Choroid plexus epithelial cell (primary cell): ENCODE measurements around the gene SLC7A1.

Experiments used
- DNase-seq: peaks from one replicate; pipeline ENCODE4 v3.0.0-alpha.2; 2010; ENCODE audit warnings: low read depth
- H3K4me3 ChIP-seq: 2 replicates; pipeline ENCODE4 v1.5.1; 2011; ENCODE audit warnings: low read depth, mild to moderate bottlenecking, control low read depth, low read length, moderate library complexity
- TF ChIP-seq, protein P1 (sequence below): conservative IDR thresholded peaks from 2 replicates; pipeline ENCODE4 v1.5.1; 2011; ENCODE audit warnings: low read depth, mild to moderate bottlenecking, control low read depth, inconsistent platforms, low read length, moderate library complexity

Gene SLC7A1

DNA sequence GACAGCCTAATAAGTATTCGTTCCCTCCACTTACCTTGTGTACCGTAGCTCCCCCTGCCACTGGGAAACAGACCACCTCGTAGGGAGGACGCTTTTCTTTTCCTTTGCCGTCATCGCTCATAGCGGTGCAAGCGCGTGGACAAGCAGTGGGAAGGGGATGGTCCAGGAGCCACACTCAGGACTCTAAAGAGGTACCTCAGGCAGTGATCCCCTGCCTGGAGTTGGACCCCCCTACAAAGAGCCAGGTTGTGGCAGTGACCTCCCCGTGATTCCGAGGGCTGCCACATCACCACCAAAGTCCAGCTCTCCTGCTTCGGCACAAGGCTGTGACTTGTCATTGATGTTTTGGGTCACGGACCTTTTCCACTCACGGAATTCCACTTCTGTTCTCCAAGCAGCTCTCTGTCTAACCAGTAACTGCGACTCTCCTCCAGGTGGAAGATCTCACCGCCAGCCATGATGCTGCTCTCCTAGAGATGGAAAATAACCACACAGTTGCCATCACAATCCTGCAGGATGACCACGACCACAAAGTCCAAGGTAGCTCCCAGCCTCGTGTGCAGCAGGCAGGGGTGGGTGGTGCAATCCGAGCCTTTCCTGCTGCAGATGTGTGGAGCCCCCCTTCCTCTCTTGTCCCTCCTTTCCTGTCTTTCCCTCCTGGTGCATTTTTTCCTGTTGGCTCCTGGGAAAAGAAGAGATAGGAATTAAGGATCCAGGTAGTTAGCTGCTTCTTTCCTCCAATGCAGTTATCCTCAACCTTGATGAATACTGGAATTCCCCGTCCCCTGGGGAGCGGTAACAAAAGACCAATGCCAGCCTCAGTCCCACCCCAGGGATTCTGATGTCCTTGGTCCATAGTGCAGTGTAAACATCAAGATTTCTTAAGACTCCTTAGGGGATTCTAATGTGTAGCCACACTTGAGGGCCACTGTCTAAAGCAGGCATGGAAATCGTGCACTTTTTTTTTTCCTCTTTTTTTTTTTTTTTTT, 107.7 kb downstream of the SLC7A1 start:
- TF ChIP-seq, protein P1, sequence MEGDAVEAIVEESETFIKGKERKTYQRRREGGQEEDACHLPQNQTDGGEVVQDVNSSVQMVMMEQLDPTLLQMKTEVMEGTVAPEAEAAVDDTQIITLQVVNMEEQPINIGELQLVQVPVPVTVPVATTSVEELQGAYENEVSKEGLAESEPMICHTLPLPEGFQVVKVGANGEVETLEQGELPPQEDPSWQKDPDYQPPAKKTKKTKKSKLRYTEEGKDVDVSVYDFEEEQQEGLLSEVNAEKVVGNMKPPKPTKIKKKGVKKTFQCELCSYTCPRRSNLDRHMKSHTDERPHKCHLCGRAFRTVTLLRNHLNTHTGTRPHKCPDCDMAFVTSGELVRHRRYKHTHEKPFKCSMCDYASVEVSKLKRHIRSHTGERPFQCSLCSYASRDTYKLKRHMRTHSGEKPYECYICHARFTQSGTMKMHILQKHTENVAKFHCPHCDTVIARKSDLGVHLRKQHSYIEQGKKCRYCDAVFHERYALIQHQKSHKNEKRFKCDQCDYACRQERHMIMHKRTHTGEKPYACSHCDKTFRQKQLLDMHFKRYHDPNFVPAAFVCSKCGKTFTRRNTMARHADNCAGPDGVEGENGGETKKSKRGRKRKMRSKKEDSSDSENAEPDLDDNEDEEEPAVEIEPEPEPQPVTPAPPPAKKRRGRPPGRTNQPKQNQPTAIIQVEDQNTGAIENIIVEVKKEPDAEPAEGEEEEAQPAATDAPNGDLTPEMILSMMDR: no peak
- H3K4me3 ChIP-seq: no peak overlapping the region
- no peak for DNase-seq

GRCh38 chr13:29486551-29486950, 108.9 kb downstream of the SLC7A1 start:
- TF ChIP-seq, protein P1: no peak
- no peak for DNase-seq
- no peak overlapping the region for H3K4me3 ChIP-seq

DNA sequence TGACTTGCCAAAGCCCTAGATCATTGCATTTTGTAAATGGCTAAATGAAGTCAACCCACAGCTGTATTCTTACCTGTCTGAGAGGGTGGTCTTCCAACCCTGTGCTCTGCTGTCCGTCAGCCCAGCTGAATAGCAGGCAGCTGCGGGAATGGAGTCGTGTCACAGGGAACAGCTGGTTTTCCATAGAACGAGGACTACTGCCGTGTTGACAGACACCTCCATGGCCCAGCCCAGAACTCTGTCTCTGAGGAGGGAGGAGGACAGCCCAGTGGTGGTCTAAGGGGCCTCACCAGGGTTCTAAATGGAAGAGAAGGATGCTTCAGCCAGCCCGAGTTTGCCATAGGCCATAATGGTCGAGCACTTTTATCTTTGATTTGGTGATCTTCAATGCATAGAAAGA, 110.7 kb downstream of the SLC7A1 start:
- no peak overlapping the region for H3K4me3 ChIP-seq
- TF ChIP-seq, protein P1: no peak
- no peak for DNase-seq

DNA sequence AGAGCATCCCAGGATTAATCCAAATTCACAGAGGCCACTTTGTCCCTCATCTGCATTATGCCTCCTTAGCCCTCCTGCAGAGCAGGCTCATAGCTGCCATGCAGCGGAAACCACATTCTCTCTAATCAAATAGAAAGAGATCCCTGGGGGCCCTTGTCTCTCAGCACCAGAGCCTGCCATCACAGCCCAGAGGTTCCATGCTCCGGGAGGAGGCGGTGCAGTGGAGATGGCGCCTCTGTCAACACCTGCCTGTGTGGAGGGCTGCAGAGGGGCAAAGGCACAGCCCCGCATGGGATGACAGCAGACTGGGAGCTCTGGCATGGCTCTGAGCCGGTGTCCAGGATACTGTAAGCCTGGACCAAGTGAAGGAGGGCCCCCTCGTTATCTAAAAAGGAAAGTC, 111.3 kb downstream of the SLC7A1 start:
- H3K4me3 ChIP-seq: no peak overlapping the region
- no peak for DNase-seq
- TF ChIP-seq, protein P1: no peak

DNA sequence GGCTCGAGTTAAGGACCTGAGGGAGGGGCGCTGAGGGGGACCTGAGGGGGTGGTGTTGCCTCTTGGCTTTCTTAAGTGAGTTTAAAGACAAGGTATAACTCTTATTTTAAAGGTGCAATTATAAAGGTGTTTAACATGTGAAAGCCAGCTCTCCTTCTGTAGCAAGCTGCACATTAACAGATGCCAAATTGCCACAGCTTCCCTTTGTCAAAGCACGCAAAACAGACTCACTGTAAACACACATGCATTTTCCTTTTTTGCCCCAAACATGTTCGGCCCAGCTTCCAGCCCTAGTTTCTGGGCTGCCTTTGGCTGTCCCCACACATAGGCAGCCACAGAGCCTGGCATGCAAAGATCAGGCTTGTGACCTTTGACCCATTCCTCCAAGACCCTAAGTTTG, 111.9 kb downstream of the SLC7A1 start:
- TF ChIP-seq, protein P1: no peak

GRCh38 chr13:29483211-29483610, 112.3 kb downstream of the SLC7A1 start:
- DNase-seq: no peak
- H3K4me3 ChIP-seq: no peak overlapping the region
- TF ChIP-seq, protein P1: no peak

More for the DNA sequence above, 111.9 kb downstream of the SLC7A1 start:
- no peak overlapping the region for H3K4me3 ChIP-seq
- DNase-seq: no peak

GRCh38 chr13:29482504-29482903, 113.0 kb downstream of the SLC7A1 start:
- DNase-seq: no peak
- H3K4me3 ChIP-seq: no peak overlapping the region
- TF ChIP-seq, protein P1: no peak
